ENCODE results near the gene RNLS.

DNA sequence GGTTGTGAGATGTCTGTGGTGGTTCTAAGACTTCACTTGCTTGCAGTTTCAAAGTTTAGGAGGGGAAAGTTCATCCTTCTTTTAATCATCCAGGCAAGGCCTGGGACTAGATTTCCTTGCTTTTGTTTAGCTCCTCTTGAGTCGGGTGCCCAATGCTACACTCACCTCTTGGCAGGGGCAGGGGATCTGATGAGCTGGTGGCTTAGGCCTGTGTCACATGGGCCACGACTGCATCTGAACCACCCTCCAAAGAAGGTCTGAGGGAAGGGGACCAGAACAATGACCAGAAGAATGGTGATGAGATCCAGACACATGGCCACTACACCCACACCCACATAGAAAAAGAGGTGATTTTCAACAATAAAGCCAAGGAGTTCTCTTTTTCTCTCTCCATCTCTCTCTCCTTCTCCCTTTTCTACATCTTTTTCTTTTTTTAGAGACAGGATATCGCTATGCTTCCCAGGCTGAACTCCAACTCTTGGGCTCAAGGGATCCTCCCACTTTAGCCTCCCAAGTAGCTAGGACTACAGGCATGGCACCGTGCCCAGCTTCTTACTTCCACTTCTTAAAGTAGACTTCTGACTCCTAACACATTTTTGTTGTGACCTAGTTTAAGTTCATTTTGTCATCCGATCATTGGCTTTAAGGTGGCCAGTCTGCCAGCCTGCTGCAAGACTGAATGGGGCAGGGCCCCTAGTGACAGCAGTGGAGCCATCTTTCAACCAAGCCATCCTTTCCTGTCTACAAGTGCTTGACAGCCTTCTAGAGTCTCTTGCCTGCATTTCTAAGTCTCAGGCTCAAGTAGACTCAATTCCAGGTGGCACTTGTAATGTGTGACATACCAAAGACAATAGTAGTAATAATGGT, 350.9 kb downstream of the RNLS start:
- TF ChIP-seq, protein P1, sequence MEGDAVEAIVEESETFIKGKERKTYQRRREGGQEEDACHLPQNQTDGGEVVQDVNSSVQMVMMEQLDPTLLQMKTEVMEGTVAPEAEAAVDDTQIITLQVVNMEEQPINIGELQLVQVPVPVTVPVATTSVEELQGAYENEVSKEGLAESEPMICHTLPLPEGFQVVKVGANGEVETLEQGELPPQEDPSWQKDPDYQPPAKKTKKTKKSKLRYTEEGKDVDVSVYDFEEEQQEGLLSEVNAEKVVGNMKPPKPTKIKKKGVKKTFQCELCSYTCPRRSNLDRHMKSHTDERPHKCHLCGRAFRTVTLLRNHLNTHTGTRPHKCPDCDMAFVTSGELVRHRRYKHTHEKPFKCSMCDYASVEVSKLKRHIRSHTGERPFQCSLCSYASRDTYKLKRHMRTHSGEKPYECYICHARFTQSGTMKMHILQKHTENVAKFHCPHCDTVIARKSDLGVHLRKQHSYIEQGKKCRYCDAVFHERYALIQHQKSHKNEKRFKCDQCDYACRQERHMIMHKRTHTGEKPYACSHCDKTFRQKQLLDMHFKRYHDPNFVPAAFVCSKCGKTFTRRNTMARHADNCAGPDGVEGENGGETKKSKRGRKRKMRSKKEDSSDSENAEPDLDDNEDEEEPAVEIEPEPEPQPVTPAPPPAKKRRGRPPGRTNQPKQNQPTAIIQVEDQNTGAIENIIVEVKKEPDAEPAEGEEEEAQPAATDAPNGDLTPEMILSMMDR (IDR thresholded peaks at IDR 0.05; ENCODE audit: low read depth, low read length) = no peak
- TF ChIP-seq POLR2A (IDR thresholded peaks at IDR 0.05; ENCODE audit: extremely low read depth, insufficient read length) (no peak), MYC (IDR thresholded peaks at IDR 0.05; ENCODE audit: low read depth, low read length) (no peak)
- TF ChIP-seq, protein P2, sequence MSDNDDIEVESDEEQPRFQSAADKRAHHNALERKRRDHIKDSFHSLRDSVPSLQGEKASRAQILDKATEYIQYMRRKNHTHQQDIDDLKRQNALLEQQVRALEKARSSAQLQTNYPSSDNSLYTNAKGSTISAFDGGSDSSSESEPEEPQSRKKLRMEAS (IDR thresholded peaks at IDR 0.05; ENCODE audit: low read depth, low read length) = no peak
